AG04449 (cell line): Measurements from ENCODE around the gene AMOTL2.
A peak's percentile ranks its signal among the peaks of the same experiment; 100 is the strongest.

Source experiments
- CTCF ChIA-PET: fragments of 350-600 bp; formaldehyde crosslinking; extraction: SDS; loops from one replicate; lab custom pipeline; 2021; ENCODE audit warnings: antibody characterized with exemption; lab: Yijun Ruan, JAX
- POLR2A ChIA-PET: fragments of 400-600, 350-600 bp; formaldehyde crosslinking; extraction: SDS; loops from one replicate; lab custom pipeline; 2020; ENCODE audit warnings: antibody characterized with exemption, inconsistent platforms; lab: Yijun Ruan, JAX
- DNase-seq: peaks from one replicate; pipeline ENCODE4 v3.0.0-alpha.2; 2010; ENCODE audit warnings: low read depth, low spot score
- H3K4me3 ChIP-seq: 2 replicates; pipeline ENCODE4 v1.5.1; 2011; ENCODE audit warnings: low read depth, mild to moderate bottlenecking, control low read depth, low read length
- CTCF ChIP-seq: IDR thresholded peaks from one replicate; pipeline ENCODE4 v1.5.1; 2011; ENCODE audit warnings: mild to moderate bottlenecking, moderate library complexity, low read length, control low read depth, inconsistent platforms; ENCODE audit not compliant: insufficient read depth; ENCODE audit errors: missing control alignments

Gene AMOTL2

DNA sequence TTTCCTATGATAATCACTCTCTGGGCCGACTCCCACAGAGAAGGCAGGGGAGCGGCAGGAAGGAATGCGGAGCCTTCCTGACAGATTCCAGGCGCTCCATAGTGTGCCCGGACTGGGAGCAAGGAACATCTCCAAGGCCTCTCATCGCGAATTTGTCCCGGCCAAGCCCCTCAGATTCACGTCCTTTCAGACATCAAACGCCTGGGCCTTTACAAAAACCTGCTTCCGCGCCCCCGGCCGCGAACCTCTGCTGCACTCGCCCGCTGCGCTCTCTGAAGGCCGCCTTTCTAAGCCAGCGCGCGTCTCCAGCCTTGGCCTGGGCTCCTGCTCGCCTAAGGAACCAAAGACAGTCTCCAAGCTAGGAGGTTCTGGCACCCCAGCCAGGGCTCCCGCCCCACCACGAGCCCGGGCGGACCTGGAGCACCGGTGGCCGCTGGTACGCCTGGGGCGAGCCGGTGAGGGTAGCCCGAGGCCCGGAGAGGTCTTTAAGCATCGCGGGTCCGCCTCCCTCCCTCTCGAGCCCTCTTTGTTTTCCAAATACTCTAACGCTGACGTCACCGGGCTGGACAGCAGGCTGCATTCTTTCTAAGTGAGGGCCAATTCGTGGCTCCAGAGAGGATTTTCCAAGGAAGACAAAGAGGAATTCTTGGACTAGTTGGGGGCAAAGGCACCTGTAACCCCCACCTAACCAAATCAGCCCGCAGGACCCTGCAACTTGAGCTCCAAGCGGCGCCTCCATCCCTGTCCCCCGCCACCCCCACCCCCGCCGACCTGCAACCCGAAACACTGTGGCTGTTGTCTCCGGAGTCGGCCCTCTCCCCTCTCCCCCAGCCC is 759 bp downstream of the AMOTL2 start:
- no peak for DNase-seq
- CTCF ChIA-PET, result interaction anchor here (0.9 to 6.8 kb wide), 6 partner anchors 11 to 104 kb away, joined by 3 to 62 read pairs (median 4); no protein-coding TSS in a partner anchor
- POLR2A ChIA-PET, result interaction anchor here (0.9 to 13.6 kb wide), 25 partner anchors 8 to 112 kb away, joined by 3 to 172 read pairs (median 8); partner anchors contain the start of genes ANAPC13 and CEP63
- H3K4me3 ChIP-seq, result peak overlapping the region; percentile 99
- no peak for TF ChIP-seq CTCF

DNA sequence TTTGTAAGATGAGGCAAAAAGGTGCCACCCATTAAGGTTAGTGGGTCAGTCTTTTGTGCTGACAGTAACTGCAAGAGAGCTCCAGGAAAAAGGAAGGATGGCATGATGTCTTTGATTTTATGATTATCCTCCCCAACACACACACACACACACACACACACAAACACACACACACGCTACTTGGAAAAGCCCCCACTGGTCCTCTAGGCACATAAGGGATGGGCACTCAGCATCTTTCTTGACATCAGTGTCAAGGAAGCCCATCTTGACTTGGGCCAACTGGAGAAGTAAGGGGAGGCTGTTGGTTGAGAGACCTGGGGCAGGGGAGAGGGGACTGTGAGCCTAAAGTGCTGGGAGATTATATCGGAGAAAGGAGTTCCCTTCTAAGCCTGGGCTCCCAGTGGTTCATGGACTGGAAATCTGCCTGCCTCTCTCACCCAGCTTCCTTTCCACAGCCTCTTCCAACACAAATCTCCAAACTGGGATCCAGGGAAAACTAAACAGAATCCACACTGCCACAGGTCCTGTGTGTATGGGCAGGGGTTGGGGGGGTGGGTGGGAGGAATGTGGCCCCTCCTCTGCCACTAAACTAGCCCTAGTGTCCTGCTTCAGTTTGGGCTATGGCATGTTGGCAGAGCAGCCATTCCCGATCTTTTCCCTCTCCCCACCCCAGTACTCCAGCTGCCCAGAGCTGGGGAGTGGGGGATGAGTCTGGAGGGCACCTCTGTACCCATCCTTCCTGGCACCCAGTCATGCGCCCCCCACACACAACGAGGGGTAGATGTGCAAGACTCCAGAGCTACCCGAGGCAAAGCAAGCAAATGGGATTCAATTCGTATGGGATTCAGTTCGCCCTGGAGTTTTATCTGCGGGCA is 1.6 kb downstream of the AMOTL2 start:
- DNase-seq, result no peak
- ChIA-PET CTCF (interaction anchor here (1.0 to 6.8 kb wide), 7 partner anchors 11 to 114 kb away, joined by 3 to 62 read pairs (median 3); no protein-coding TSS in a partner anchor), POLR2A (interaction anchor here (0.6 to 13.6 kb wide), 19 partner anchors 10 to 113 kb away, joined by 3 to 172 read pairs (median 10); partner anchors contain the start of genes ANAPC13 and CEP63)
- peak overlapping the region; percentile 99 for H3K4me3 ChIP-seq
- TF ChIP-seq CTCF, result no peak

DNA sequence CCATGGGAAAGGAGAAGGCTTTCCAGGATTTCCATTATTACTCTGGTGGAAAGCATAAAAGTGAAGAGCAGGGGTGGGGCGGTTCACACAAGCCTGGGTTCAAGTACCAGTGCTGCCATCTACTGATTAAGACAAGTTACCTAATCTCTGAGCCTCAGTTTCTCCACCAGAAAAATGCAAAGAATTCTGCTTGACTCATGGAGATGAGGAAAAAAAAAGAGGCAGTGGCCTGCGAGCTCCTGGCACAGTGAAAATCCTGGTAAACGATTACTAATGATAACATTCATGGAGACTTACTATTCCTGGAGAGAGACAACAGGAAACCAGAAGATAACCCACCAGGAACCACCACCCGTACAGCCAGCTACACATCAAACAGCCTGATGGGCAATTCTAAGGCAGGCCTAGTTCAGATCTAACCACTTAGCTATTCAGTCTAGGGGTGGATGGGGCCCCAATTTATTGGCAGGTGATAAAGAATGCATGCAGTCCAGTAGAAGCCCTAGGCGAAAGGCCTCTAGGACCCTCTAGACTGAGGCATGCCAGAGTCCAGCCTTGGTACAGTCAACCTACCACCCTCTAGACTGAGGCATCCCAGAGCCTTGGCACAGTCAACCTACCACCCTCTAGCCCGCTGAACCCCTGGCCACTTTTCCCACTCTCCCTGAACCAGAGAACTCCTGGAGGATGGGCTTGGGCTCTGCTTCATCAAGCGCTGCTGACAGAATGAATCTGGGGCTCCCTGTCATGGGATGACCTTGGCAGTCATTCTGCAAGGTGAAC is 2.5 kb downstream of the AMOTL2 start:
- POLR2A ChIA-PET, result interaction anchor here (1.2 to 13.6 kb wide), 17 partner anchors 9 to 114 kb away, joined by 3 to 172 read pairs (median 10); partner anchors contain the start of genes ANAPC13 and CEP63
- TF ChIP-seq CTCF, result no peak
- CTCF ChIA-PET, result interaction anchor here (1.0 to 6.8 kb wide), 10 partner anchors 8 to 115 kb away, joined by 3 to 62 read pairs (median 7); no protein-coding TSS in a partner anchor
- H3K4me3 ChIP-seq, result peak overlapping the region; percentile 99
- DNase-seq, result no peak

DNA sequence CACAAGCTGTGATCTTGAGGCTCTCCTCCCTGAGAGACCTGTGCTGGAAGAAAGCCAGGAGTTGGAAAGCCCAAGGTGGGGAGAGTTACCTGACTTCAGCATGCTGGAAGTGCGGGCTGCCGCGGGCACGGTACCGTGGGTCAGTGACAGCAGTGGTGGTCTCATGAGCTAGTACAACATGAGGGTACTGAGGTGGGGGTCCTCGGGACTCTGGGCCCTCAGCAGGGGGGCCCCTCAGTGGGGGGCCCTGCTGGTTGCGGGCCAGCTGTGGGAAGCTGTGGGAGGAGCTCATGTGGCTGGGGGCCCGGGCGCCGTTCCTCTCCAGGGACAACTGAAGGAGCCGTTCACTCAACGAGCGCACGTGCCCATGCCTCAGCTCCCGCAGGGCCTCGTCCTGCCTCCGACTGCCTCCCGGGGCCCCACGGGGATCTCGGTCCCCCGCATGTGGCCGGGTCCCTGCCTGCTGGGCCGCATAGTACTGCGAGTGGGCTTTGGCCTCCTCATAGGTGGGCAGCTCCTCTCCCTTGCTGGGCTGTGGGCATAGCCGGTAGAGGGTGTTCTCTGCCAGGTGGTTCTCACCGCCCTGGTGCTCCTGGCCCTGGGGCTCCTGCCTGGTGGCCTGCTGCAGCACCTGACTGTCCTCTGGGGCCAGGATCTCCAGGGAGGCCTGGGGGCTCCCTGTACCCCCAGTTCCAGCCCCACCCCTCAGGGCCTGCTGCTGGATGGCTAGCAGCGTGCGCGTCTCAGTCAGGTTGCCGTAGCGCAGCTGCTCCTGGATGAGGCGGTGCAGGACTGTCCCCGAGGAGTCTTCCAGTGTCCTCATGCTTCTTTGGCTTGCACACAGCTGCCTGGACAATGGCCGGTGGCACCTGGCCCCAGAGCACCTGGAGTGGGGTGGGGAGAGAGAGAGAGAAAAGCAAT is 3.4 kb downstream of the AMOTL2 start:
- TF ChIP-seq CTCF, result no peak
- DNase-seq, result no peak
- ChIA-PET CTCF (interaction anchor here (0.7 to 6.8 kb wide), 14 partner anchors 9 to 116 kb away, joined by 3 to 62 read pairs (median 4); no protein-coding TSS in a partner anchor), POLR2A (interaction anchor here (0.5 to 13.6 kb wide), 21 partner anchors 8 to 133 kb away, joined by 3 to 172 read pairs (median 9); partner anchors contain the start of genes ANAPC13 and CEP63)
- peak overlapping the region; percentile 99 for H3K4me3 ChIP-seq
